ENCODE measurements around the gene EEIG1. TPM values are rescaled to one million over a fixed set of nuclear protein-coding genes. Genes with fewer than 3 reads are reported as not detected.

Gene EEIG1
- total and polyA plus RNA-seq, 9 of the 15 experiments (the other 6 are each of a cell fraction or from before 2014, with no cell fraction given) = 0.17 to 16.7 (median 3.6) TPM

GRCh38 chr9:128001779-128002298, 21.1 kb upstream of the EEIG1 start (continued):
- TF ChIP-seq ARID4B (CRISPR knock-in tag; IDR thresholded peaks at IDR 0.05) (no peak), ILF3 (IDR thresholded peaks at IDR 0.05; ENCODE audit: borderline replicate concordance) (no peak), TAF1 (IDR thresholded peaks at IDR 0.05; ENCODE audit: control insufficient read depth, extremely low read depth, insufficient read depth, low read length, severe bottlenecking) (peak; percentile 43), PRMT5 (CRISPR knock-in tag; IDR thresholded peaks at IDR 0.05) (no peak), EHMT2 (IDR thresholded peaks at IDR 0.05) (no peak), POLR2G (IDR thresholded peaks at IDR 0.05; ENCODE audit: low read depth, low read length) (peak; percentile 73), SUPT5H (IDR thresholded peaks at IDR 0.05) (peak; percentile 74), WHSC1 (IDR thresholded peaks at IDR 0.05; ENCODE audit: low read length) (no peak), NCOR1 (IDR thresholded peaks at IDR 0.05) (peak; percentile 44; the same call in 1 of the 2 replicates), RBM14 (IDR thresholded peaks at IDR 0.05; ENCODE audit: borderline replicate concordance, insufficient read depth, low read depth, low read length) (no peak), PHF8 (IDR thresholded peaks at IDR 0.05; ENCODE audit: borderline replicate concordance, low read length) (peak; percentile 39; the same call in 1 of the 2 replicates), RCOR1 (IDR thresholded peaks at IDR 0.05; ENCODE audit: borderline replicate concordance in 1 of 2, low read depth in 2 of 2, low read length in 2 of 2) (peak in 1 of 2 experiments; percentile 91; a peak in 2 of 4 replicates), MTA2 (IDR thresholded peaks at IDR 0.05; ENCODE audit: low read depth) (peak; percentile 51), NFE2L1 (tag; IDR thresholded peaks at IDR 0.05; ENCODE audit: borderline replicate concordance, low read depth) (peak; percentile 35; the same call in 1 of the 2 replicates), CTCF (IDR thresholded peaks at IDR 0.05 in 2 of 3, conservative IDR thresholded peaks at IDR 0.05 in 1 of 3; ENCODE audit: insufficient read depth in 2 of 3, low read depth in 1 of 3, low read length in 3 of 3) (peak in 1 of 3 experiments; percentile 10; a peak in 1 of 6 replicates), HMGN3 (IDR thresholded peaks at IDR 0.05; ENCODE audit: borderline replicate concordance, extremely low read depth, insufficient read length, low read depth, low read length) (no peak)

All from K562 (cell line).